Right lobe of liver (tissue), 4 donors: ENCODE data around the gene CMC1.

Experiments
- POLR2A ChIP-seq: fragments of 450-650 bp; IDR thresholded peaks from one replicate; pipeline ENCODE4 v1.6.1; 2017; ENCODE audit warnings: antibody characterized with exemption, mild to moderate bottlenecking
- TF ChIP-seq, protein P1 (sequence below), 4 donors: fragments of 200-600 bp in 3 of 4; fragments of 450-650 bp in 1 of 4; IDR thresholded peaks; one replicate each; pipeline versions ENCODE4 v1.5.1 to v1.8.0; 2016 to 2022; ENCODE audit warnings: antibody characterized with exemption in 4 of 4, mild to moderate bottlenecking in 2 of 4
- donor health status: DM: no; HTN: no; CAD: no.
- donor health status: DM: no; HTN: no; CAD: no.
- donor health status: DM: no; HTN: yes; CAD: no.

DNA sequence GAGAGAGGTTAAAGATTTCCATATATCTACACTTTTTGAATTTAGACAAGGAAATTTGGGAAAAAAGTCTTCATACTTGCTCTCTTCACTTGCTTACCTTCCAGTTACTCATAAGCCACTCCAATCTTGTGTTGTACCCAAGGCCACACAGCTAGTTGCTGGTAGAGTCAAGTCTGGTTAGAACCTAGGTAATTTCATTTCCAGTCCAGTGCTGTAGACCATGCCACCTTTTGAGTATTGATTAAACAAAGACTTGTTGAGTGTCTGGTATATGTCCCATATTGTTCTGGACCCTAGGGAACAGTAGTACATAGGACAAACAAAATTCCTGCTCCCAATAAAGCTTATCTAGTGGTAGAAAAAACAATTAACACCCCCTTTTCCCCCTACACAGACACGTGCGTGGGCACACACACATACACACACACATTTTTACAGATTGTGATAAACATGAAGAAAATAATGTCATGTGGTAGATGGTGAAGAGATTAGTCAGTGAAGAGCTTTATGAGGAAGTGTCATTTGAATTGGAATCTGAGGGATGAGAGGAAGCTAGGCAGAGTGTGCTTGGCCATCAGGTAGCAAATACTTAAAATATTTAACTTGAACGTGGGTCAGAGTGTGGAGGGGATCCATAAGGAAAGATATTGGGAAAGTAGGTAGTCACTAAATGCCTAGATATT, 2.1 kb downstream of the CMC1 start:
- TF ChIP-seq, protein P1, sequence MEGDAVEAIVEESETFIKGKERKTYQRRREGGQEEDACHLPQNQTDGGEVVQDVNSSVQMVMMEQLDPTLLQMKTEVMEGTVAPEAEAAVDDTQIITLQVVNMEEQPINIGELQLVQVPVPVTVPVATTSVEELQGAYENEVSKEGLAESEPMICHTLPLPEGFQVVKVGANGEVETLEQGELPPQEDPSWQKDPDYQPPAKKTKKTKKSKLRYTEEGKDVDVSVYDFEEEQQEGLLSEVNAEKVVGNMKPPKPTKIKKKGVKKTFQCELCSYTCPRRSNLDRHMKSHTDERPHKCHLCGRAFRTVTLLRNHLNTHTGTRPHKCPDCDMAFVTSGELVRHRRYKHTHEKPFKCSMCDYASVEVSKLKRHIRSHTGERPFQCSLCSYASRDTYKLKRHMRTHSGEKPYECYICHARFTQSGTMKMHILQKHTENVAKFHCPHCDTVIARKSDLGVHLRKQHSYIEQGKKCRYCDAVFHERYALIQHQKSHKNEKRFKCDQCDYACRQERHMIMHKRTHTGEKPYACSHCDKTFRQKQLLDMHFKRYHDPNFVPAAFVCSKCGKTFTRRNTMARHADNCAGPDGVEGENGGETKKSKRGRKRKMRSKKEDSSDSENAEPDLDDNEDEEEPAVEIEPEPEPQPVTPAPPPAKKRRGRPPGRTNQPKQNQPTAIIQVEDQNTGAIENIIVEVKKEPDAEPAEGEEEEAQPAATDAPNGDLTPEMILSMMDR (IDR thresholded peaks at IDR 0.05) = no peak
- TF ChIP-seq POLR2A = no peak
